A204.1 (cell line): Measurements from ENCODE around the gene BCAP31.
"Not testable (repeated sequence)": the region's sequence is repeated elsewhere in the genome, so short reads cannot be mapped to it uniquely, and the experiment has no call there.

Source experiments
- FAIRE-seq: peaks from 2 replicates; lab custom pipeline; 2012; peaks lifted over from hg19 to GRCh38; lab: Jason Lieb, UNC

Gene BCAP31

GRCh38 chrX:153708415-153708814, 15.8 kb downstream of the BCAP31 start:
- no peak for FAIRE-seq

- no peak for FAIRE-seq
These were observed 16.8 kb downstream of the BCAP31 start for GRCh38 chrX:153707406-153707805.

GRCh38 chrX:153706799-153707198, 17.4 kb downstream of the BCAP31 start:
- FAIRE-seq: no peak

DNA sequence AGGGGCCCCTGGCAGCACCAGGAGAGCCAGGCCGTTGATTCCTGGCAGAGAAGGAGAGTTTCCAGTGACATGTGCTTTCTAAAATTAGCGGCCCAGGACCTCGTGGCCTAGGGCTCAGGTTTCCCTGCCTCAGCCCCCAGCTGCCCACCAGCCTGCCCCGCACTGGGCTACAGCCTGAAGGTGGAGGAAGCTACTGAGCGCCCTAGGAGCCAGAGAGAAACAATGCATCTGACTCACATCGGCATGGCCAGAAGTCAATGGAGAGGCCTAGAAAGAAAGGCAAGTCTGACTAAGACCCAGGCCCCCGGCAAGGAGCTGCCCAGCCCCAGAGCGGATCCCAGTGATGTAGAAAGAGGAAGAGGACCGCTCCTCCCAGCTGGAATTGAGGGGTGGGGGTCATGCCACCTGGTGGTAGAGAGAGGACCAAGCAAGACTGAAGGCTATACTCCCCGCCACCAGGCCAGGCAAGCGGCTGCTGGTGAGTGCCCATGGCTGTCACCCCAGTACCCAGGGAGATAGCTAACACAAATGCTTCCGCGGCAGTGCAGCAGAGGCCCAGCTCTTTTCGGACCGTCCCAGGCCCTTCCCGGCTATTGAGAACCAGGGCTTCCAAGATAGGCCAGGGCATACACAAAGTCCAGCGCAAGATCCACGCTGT, 18.7 kb downstream of the BCAP31 start:
- not testable (repeated sequence) for FAIRE-seq

GRCh38 chrX:153704631-153705402, 19.4 kb downstream of the BCAP31 start:
- not testable (repeated sequence) for FAIRE-seq

GRCh38 chrX:153704021-153704526, 20.1 kb downstream of the BCAP31 start:
- no peak for FAIRE-seq

DNA sequence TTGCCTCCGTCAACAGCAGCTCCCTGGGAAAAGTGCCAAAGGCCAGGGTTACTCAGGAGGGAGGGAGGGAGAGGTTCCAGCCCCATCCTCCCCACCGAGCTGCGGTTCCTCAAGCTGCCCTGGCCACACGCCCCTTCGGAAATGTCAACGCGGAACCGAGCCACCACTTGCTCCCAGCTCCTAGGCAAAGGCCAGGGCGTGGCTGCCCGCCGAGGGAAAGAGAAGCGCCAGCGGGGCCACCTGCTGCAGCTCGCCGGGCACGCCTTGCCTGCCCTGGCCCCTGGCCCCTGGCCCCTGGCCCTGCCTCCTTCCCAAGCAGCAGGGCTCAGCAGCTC, 21.2 kb downstream of the BCAP31 start:
- FAIRE-seq: no peak

- FAIRE-seq: no peak
These were observed 21.7 kb downstream of the BCAP31 start for GRCh38 chrX:153702336-153703035.

GRCh38 chrX:153701706-153702105, 22.5 kb downstream of the BCAP31 start:
- FAIRE-seq: no peak

DNA sequence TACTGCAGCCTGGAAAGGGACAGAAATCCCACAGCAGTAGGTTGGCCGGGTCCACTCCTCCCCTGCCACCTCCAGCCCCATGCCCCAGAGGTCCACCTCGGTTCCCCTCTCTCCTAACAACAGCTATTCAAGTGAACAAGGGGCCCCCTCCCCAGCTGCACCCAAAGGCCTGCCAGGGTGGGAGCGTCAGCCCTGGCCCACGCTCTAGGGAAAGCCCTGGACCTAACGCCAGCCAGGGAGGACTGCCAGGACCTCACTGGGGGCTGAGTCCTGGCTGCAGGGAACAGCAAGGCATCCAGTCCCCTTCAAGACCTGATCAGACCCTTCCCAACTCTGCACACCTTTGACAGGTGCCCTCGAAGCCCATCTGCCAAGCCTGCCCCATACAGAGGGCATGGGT, 23.2 kb downstream of the BCAP31 start:
- no peak for FAIRE-seq

- FAIRE-seq: no peak
These were observed 23.7 kb downstream of the BCAP31 start for GRCh38 chrX:153700376-153700945.

GRCh38 chrX:153699784-153700371, 24.3 kb downstream of the BCAP31 start:
- FAIRE-seq: not testable (repeated sequence)

DNA sequence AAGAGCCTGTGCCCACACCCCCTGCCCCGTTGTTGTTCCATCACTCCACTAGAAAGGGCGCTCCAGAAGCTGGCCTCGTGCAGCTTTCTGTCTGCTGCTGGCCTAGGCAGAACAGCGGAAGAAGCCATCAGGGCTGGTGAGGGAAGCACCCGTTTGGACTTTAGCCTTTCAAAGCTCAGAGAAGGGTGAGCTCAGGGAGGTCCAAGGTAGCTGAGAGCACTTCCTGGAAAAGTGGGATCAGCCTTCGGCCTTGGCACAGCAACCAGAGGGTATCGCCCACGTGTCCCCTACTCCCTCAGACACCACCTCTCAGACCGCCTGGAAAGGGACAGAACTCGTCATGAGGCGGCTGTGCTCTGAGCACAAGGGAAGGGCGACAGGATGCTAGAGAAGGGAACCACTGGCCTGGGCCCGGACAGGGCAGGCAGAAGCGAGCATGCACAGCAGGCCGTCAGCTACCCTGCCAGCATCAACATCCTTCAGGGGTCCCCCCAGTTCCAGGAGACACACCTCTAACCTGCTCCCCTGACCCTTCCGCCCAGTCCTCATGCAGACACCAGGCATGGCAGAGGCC, 24.9 kb downstream of the BCAP31 start:
- FAIRE-seq: not testable (repeated sequence)

GRCh38 chrX:153697924-153698865, 26.0 kb downstream of the BCAP31 start:
- FAIRE-seq: no peak

GRCh38 chrX:153696986-153697722, 27.0 kb downstream of the BCAP31 start:
- FAIRE-seq: not testable (repeated sequence)

GRCh38 chrX:153696538-153696937, 27.6 kb downstream of the BCAP31 start:
- FAIRE-seq: not testable (repeated sequence)

GRCh38 chrX:153696100-153696499, 28.1 kb downstream of the BCAP31 start:
- no peak for FAIRE-seq

DNA sequence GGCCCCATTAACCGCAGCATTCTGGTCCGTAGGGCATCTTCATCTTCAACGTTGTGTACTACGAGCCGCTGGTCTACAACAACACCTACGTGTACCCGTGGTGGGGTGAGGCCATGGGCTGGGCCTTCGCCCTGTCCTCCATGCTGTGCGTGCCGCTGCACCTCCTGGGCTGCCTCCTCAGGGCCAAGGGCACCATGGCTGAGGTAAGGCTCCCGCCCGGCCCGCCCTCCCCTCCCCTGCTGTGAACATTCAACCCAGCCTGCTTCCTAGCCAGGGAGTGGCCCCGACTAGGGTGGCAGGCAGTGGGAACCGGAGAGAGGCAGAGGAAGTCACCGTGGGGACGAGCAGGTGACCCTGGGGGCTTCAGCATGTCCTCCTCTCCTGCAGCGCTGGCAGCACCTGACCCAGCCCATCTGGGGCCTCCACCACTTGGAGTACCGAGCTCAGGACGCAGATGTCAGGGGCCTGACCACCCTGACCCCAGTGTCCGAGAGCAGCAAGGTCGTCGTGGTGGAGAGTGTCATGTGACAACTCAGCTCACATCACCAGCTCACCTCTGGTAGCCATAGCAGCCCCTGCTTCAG, 29.4 kb downstream of the BCAP31 start:
- no peak for FAIRE-seq

GRCh38 chrX:153694256-153694655, 29.9 kb downstream of the BCAP31 start:
- not testable (repeated sequence) for FAIRE-seq
